MG63 (cell line): Measurements from ENCODE around the gene NUP210. TPM values are rescaled to one million over a fixed set of nuclear protein-coding genes. Genes with fewer than 3 reads are reported as not detected.

ENCODE experiments used
- DNase-seq: peaks from one replicate; pipeline ENCODE4 v3.0.0-alpha.2; 2020
- H3K27me3 ChIP-seq: fragments of 250-450 bp; sonication (Bioruptor Pico); 2 replicates; pipeline ENCODE4 v1.5.1; 2020; ENCODE audit warnings: mild to moderate bottlenecking, moderate library complexity
- H3K36me3 ChIP-seq: fragments of 250-450 bp; sonication (Bioruptor Pico); 2 replicates; pipeline ENCODE4 v1.5.1; 2020; ENCODE audit warnings: mild to moderate bottlenecking, moderate library complexity
- H3K4me3 ChIP-seq: fragments of 250-450 bp; sonication (Bioruptor Pico); 2 replicates; pipeline ENCODE4 v1.5.1; 2020; ENCODE audit warnings: mild to moderate bottlenecking, moderate library complexity
- H3K9me3 ChIP-seq: fragments of 250-450 bp; sonication (Bioruptor Pico); 2 replicates; pipeline ENCODE4 v1.5.1; 2020; ENCODE audit warnings: mild to moderate bottlenecking, moderate library complexity
- total RNA-seq: library from RNA; depleted of rRNA; stranded (reverse); fragments of >200 nt; shearing (Covaris generic); gene quantifications from 2 replicates; pipeline ENCODE4 v1.2.3, GENCODE V29; 2014; ENCODE audit warnings: low replicate concordance

NUP210 gene
- total RNA-seq, 1 experiment from 2014 or later, result 16.4 TPM

DNA sequence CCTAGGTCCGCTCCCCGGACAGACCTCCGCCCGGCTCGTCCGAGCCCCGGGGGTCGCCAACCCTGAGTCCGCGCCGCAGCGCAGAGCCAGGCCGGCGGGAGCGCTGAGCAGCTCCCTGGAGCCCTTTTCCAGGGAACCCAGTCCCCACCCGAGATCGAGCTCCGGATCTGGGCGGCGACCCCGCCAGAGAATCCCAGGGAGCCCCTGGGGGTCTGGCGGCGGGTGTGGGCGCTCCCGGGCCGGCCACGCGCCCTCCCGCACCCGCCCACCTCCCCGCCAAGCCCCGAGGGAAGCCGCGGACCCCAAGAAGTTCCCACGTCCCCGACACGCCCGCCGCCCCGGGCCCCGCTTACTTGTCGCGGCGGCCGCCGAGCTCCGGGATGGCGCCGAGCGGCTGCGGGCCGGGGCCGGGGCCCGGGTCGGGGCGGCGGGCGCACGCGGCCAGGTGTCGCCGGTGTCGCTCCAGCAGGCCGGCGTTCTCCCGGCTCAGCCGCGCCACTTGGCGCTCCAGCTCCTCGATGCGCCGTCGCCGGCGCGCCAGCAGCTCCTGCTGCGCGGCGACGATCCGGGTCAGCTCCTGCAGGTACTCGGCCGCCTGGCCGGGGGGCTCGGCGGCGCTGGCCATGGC, 137.7 kb downstream of the NUP210 start:
- H3K36me3 ChIP-seq, result no peaks in the 10 kb centered on the region
- H3K9me3 ChIP-seq, result peaks cover 8% of the 10 kb centered on the region; the same call in 1 of the 2 replicates
- H3K27me3 ChIP-seq, result no peaks in the 10 kb centered on the region; the same call in 1 of the 2 replicates
- no peak overlapping the region for H3K4me3 ChIP-seq
- no peak for DNase-seq

DNA sequence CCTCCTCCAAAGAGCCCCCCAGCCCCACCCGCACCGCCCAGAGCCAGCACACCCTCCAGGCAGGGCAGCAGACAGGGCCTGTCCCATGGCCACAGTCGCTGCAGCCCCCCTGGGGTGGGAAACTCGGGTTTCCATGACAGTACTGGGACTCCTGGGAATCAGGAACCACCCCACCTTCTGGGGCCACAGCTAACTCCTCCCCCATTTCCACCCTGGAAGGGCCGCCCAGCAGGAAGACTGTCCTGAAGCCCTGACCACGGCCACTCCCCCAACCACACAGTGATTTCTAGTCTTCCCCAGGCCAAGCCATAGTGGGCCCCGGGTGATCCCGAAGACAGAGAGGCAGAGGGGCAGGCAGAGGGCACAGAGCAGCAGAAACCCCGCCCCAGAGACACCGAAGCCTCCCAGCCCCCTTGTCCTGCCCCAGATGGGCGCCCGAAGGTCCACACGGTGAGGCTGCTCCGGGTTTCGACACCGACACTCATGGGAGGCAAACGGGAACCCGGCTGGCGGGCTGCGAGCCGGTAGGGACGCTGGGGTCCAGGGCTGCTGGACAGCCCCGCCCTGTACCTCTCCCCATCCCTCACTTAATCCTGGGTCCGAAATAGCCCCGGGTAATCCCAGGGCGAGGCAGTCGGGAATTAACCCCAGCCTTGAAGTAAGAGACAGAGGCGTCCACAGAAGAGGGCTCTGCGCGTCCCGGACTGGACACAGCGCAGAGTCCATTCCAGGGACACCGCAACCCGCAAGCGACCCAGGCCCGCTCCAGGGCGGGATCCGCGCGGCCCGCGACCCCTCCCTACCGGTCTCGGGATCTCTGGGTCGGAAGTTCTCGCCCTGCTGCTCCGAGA, 138.4 kb downstream of the NUP210 start:
- Histone ChIP-seq H3K27me3 (no peaks in the 10 kb centered on the region; the same call in 1 of the 2 replicates), H3K9me3 (peaks cover 1% of the 10 kb centered on the region; the same call in 1 of the 2 replicates), H3K36me3 (no peaks in the 10 kb centered on the region), H3K4me3 (no peak overlapping the region)
- DNase-seq, result no peak

- Histone ChIP-seq H3K27me3 (no peaks in the 10 kb centered on the region; the same call in 1 of the 2 replicates), H3K36me3 (no peaks in the 10 kb centered on the region)
Observed at GRCh38 chr3:13280811-13281506, 139.2 kb downstream of the NUP210 start.

DNA sequence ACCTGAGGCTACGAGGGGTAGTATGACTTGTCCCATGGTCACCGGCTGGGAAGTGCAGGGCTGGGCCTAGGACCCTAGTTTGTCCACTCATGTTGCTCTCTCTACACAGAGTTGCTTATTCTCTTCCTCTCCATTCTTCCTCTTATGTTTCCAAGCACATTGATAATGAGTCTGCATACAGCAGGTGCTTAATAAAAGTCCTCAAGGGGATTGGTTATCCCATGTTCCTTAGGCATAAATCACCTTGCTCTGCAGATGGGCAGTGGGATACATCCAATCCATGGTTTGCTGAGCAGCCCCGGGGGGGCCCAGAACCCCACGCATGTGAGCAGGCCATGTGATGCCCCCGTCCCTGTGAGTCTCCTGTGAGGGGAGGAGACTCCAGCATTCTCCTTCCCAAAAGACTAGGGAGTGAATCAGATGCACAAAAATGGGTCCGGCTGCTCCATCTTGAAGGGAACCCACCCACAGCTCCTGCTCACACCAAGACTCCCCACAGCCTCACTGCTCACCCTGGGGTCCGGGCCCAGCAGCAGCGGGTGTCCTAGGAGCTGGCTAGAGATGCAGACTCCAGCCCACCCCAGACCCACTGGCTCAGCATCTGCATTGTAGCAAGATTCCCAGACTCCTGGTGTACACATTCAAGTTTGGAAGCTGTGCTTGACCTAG, 139.9 kb downstream of the NUP210 start:
- Histone ChIP-seq H3K4me3 (no peak overlapping the region), H3K36me3 (no peaks in the 10 kb centered on the region), H3K9me3 (no peaks in the 10 kb centered on the region), H3K27me3 (no peaks in the 10 kb centered on the region; the same call in 1 of the 2 replicates)
- no peak for DNase-seq

More at GRCh38 chr3:13280811-13281506, 139.2 kb downstream of the NUP210 start:
- Histone ChIP-seq H3K4me3 (no peak overlapping the region), H3K9me3 (no peaks in the 10 kb centered on the region)
- DNase-seq, result no peak

DNA sequence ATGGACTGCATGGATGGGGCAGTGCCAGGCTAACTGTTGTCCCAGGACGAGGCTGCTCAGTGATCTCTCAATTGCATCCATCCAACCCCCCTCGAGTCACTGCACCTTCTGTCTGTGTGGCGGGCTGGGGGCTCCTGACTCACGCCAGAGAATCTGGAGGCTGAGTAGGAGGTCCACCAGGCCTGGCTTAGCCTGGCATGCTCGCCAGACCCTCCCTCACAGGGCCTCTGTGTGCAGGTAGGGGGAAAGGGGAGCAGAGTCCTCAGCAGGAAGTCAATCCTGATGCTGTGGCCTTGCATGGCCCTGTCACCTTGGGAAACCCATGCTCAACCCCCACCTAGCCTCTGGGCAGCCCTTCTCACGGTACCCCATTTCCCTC, 140.6 kb downstream of the NUP210 start:
- no peaks in the 10 kb centered on the region for H3K36me3 ChIP-seq
- no peak overlapping the region for H3K4me3 ChIP-seq
- no peak for DNase-seq
- H3K27me3 ChIP-seq, result no peaks in the 10 kb centered on the region; the same call in 1 of the 2 replicates
- no peaks in the 10 kb centered on the region for H3K9me3 ChIP-seq

GRCh38 chr3:13278783-13279531, 141.2 kb downstream of the NUP210 start:
- DNase-seq, result no peak
- H3K27me3 ChIP-seq, result no peaks in the 10 kb centered on the region; the same call in 1 of the 2 replicates

DNA sequence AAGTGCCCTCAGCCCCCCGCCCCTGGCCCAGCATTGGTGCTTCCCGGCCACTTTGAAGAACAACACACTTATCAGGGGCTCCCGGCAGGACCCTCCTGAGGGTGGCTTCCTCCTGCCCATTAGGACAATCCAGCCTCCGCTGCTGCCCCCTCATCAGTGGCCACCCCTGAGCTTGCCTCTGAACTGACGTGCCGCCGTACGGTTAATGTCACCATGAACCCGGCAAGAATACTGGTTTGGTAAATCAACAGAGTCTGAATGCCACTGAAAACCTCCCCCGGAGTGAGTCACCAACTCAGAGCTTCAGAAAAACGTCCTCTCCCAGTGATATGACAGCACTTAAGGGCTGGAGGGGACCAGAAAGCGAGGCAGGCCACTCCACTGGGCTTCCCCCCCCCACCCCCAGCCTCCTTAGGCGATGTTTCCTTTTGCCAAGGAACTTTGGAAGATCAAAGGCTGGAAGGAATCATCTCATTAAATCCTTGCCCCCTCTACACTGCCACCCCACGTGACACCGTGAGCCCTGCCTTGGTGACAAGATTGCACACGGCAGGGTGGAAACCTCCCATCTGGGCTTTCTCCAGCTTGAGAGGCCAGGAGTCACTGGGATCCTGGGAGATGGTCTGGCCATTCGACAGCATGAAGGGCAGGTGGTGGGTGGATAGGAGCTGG, 142.1 kb downstream of the NUP210 start:
- no peak for DNase-seq
- no peaks in the 10 kb centered on the region for H3K27me3 ChIP-seq
- no peaks in the 10 kb centered on the region for H3K36me3 ChIP-seq
- no peak overlapping the region for H3K4me3 ChIP-seq
- no peaks in the 10 kb centered on the region for H3K9me3 ChIP-seq

More at GRCh38 chr3:13278783-13279531, 141.2 kb downstream of the NUP210 start:
- Histone ChIP-seq H3K36me3 (no peaks in the 10 kb centered on the region), H3K9me3 (no peaks in the 10 kb centered on the region), H3K4me3 (no peak overlapping the region)

DNA sequence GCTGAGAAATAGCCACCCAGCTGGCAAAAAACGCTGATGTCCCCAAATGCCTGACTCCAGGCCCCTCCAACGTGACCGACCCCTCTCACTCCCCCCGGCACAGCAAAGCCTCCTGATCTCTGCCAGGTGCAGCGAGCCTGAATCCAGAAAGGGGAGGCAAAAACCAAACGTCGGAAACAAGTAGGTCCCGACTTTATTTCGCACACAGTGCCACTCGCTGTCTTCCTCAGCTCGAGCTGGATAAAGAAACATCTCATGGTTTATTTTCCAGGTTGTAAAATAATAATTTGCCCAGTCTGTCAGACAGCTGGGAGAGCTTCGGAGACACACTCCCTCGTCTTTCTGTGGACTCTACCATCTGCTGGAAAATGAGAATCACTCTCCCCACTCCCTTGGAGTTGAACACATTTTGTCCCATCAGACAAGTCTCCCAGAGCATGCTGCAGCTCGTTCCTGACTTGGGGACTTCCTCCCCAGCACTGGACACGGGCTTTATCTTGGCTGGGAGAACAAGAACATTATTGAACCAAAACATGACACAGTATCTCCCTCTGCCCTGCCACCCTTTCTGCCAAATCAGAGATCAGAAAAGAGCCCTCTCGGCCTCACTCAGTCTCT, 142.8 kb downstream of the NUP210 start:
- no peaks in the 10 kb centered on the region for H3K27me3 ChIP-seq

GRCh38 chr3:13276438-13277195, 143.5 kb downstream of the NUP210 start:
- no peaks in the 10 kb centered on the region for H3K27me3 ChIP-seq

More for the DNA sequence above, 142.8 kb downstream of the NUP210 start:
- Histone ChIP-seq H3K36me3 (no peaks in the 10 kb centered on the region), H3K9me3 (no peaks in the 10 kb centered on the region), H3K4me3 (no peak overlapping the region)
- no peak for DNase-seq

DNA sequence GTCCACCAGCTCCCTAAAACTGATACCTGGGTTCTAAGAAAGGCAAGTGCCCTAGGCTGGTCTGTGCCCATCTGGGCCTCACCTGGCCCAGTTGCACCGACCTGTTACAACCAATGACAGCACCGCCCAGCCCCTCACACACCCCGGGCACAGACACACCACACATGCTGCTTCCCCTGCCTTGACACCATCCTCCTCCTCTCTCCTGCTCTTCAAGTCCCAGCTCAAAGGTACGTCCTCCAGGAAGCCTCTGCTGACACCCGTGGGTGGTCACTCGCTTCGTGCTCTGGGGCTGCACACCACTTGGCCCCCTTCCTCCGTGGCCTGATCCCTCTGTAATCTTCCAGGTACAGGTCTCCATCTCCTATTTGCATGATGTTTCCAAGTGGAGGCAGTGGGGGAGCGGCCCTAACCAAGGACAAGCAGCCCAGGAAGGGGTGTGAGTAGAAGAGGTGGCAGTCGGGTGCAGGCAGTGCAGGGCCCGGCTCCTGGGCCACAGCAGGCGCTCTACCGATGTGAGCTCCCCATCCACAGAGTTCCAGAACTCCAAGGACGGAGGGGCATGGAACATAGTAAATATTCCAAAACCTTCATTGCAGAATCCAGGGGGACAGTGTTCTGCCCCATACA, 144.6 kb downstream of the NUP210 start:
- Histone ChIP-seq H3K9me3 (no peaks in the 10 kb centered on the region), H3K27me3 (no peaks in the 10 kb centered on the region), H3K4me3 (no peak overlapping the region), H3K36me3 (no peaks in the 10 kb centered on the region)
- DNase-seq, result no peak

More at GRCh38 chr3:13276438-13277195, 143.5 kb downstream of the NUP210 start:
- H3K4me3 ChIP-seq, result no peak overlapping the region
- no peaks in the 10 kb centered on the region for H3K36me3 ChIP-seq
- DNase-seq, result no peak
- no peaks in the 10 kb centered on the region for H3K9me3 ChIP-seq

DNA sequence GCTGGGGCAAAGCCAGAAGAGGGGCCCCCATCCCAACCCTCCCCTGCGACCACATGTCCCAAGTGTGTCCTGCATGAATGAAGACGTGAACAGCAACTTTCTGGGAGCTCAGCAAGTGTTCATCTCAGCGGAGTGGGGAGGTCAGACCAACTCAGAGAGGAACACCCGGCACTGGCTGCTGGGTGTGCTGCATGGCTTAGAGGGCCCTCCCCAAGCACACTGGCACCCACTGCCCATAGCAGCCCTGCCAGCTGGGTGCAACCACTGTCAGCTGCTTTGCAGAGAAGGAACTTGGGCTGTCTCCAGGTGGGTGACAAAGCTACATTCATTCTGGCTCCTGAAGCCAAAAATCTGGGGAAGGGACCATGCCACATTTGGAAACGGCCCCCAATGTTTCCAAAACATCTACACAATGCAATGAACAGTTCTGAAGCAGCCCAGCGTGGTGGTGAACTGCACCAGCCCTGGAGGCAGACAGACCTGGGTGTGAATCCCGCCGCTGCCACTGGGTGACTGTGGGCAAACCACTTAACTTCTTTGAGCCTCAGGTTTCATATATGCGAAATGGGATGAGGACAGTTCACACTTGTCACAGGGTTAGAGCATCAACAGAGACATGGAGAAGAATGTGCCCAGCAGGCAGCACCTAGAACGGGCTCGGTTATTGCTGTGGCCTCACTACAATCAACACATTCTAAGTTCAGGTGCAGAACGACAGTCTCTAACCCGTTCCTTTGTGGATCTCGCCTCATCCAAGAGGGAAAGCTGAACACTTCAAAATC, 145.4 kb downstream of the NUP210 start:
- no peaks in the 10 kb centered on the region for H3K36me3 ChIP-seq
- DNase-seq, result no peak
- no peaks in the 10 kb centered on the region for H3K27me3 ChIP-seq
- H3K4me3 ChIP-seq, result no peak overlapping the region
- H3K9me3 ChIP-seq, result no peaks in the 10 kb centered on the region

- DNase-seq, result no peak
- no peak overlapping the region for H3K4me3 ChIP-seq
- H3K27me3 ChIP-seq, result no peaks in the 10 kb centered on the region
- no peaks in the 10 kb centered on the region for H3K9me3 ChIP-seq
- no peaks in the 10 kb centered on the region for H3K36me3 ChIP-seq
Observed at GRCh38 chr3:13274125-13274524, 146.0 kb downstream of the NUP210 start.

- no peak for DNase-seq
Observed at GRCh38 chr3:13273604-13274105, 146.5 kb downstream of the NUP210 start.

More at GRCh38 chr3:13273604-13274105, 146.5 kb downstream of the NUP210 start:
- Histone ChIP-seq H3K9me3 (no peaks in the 10 kb centered on the region), H3K36me3 (no peaks in the 10 kb centered on the region), H3K4me3 (no peak overlapping the region), H3K27me3 (no peaks in the 10 kb centered on the region)
